H54 (cell line): ENCODE data around the gene NFKBIL1.
"Not testable (repeated sequence)": the region's sequence is repeated elsewhere in the genome, so short reads cannot be mapped to it uniquely, and the experiment has no call there.

ENCODE experiments used
- DNase-seq: peaks from one replicate; pipeline ENCODE4 v3.0.0; 2011; ENCODE audit warnings: low spot score, mixed read lengths; ENCODE audit not compliant: insufficient read length
- FAIRE-seq: peaks from 3 replicates; lab custom pipeline; 2011; peaks lifted over from hg19 to GRCh38; lab: Jason Lieb, UNC
- POLR2A ChIP-seq: IDR thresholded peaks from 2 replicates; pipeline ENCODE4 v1.6.1; 2011; ENCODE audit warnings: low read depth, mild to moderate bottlenecking, low read length

NFKBIL1 gene

GRCh38 chr6:31541658-31542521, 5.5 kb upstream of the NFKBIL1 start, which contains the start of gene DDX39B:
TSS of gene DDX39B (minus strand) at chr6:31542003. CDS start at chr6:31540532, 1,471 bp downstream.
- FAIRE-seq (peak; percentile 6), DNase-seq (peak; percentile 81)
- TF ChIP-seq POLR2A: peak; percentile 80

DNA sequence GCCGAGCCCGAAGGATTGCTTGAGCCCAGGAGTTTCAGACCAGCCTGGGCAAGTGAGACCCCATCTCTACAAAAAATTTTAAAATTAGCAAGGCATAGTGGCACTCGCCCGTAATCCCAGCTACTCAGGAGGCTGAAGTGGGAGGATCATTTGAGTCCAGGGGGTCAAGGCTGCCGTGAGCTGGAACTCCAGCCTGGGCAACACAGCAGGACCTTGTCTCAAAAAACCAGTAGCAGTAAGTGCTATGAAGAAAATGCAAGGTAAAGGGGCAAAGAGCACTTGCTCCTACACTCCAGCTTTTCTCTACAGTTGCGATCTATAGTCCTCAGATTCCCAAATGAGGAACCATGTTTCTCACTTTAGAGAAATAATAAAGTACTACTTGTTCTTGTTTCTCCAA, 3.8 kb upstream of the NFKBIL1 start:
- TF ChIP-seq POLR2A: no peak
- DNase-seq (no peak), FAIRE-seq (no peak)

DNA sequence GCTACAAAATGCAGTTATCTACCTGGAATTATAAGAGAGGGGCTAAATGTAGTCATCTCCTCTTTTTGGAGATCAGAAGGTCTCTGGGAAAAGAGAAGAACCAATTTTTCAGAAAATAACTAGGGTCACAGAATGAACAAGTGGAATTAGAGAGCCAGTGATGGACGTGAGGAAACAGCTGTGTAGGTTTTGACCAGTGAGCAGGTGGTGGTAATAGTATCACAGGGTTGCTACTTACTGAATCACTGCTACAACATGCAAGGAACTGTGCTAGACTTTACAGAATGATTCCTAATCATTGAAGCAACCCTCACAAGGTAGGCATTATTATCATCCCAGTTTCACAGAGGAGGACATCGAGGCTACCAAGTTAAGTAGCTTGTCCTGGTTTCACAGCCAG, 2.7 kb upstream of the NFKBIL1 start:
- DNase-seq: no peak
- TF ChIP-seq POLR2A: no peak
- no peak for FAIRE-seq

DNA sequence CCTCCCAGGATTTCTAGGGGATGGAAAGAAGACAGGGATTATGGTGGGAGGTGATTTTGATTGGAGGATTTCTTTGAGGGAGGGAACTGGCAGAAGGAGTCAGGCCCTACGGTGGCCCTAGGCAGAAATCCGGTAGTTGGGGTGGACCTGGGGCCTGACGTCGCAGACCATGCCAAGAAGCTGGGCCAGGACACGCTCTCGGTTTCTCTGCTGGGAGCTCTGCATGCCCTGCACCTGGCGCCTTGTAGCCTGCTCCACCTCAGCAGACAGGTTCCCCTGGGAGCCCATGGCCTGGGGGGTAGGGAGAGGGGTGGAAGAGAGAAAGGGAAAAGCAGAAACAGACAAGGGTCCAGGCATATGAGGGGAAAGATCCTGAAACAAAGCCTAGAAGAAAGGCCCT, 2.1 kb upstream of the NFKBIL1 start:
- no peak for TF ChIP-seq POLR2A
- FAIRE-seq: no peak

DNA sequence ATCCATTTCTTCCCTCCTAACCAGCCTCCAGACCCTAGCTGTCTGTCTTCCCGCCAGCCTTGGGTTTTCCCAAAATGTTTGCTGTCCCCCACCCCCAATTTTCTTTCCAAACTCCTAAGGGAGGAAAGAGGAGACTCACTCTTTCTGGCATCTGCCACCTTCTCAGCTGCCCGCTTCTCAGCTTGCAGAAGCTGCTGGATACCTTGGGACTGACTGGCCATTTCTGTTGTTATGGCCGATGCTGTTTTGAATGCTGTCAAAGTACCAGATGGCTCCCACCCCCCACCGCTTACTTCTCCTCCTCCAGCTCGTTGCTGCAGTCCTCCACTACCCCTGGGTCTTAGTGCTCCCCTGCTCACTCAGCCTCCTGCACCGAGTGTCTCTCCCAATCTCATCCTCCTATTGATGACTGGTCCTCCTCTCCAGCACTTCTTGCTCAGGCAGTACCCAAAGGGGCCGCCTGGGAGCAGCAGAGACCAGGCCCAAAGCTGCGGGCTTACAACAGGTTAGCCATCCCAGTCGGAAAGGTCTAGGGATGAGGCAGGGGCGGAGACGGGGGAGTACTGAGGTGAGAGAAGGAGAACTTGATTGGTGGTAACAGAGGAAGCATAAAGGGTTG, 960 bp upstream of the NFKBIL1 start, which contains the start of gene ATP6V1G2:
TSS of gene ATP6V1G2 (minus strand) at position 270 of the 619 bp plus-strand sequence. CDS start at position 221, 49 bp downstream.
- no peak for TF ChIP-seq POLR2A
- FAIRE-seq (no peak), DNase-seq (peak; percentile 69)

More for the DNA sequence above, 2.1 kb upstream of the NFKBIL1 start:
- DNase-seq: no peak

DNA sequence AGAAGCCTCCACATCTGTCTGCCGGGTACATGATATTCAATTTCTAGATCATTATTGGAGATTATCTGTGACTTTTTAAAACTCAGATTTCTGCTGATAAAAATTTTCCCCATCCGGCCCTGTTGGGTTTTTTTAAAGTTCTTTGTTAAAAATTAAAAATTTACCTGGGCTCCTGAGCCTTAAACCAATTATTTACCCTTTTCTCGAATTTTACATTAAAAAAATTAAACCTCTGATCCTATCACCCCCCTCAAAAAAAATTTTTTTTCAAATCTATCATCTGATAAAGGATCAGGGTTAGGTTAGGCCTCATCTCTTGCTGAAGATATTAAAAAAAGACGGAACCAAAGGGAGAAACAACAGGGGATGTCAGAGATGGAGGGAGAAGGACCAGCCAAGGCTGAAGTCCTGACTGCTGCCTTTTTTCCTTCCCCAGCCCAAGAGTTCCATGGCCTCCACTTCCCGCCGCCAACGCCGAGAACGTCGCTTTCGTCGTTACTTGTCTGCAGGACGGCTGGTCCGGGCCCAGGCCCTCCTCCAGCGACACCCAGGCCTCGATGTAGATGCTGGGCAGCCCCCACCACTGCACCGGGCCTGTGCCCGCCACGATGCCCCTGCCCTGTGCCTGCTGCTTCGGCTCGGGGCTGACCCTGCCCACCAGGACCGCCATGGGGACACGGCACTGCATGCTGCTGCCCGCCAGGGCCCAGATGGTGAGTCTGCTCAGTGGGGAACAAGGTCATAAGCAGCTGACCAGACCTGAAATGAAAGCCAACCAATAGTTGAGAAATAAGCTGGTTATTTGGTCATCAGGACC, 527 bp downstream of the NFKBIL1 start:
- TF ChIP-seq POLR2A: no peak
- FAIRE-seq: no peak
- DNase-seq: no peak

DNA sequence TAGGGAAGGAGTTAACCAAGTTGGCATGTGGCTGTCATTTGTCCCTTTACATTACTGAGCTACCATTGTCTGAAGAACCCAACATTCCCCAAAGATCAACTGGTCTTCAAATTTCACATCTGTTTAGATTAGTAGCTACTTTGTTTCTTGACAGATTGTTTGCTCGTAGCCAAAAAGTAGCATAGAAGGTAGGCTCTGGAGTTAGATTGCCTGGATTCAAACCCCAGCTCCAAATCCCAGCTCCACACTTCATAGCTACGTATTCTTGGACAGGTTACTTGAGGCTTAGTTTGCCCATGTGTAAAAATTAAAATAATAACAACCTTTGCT, 1.1 kb downstream of the NFKBIL1 start:
- TF ChIP-seq POLR2A: no peak
- no peak for DNase-seq
- no peak for FAIRE-seq

DNA sequence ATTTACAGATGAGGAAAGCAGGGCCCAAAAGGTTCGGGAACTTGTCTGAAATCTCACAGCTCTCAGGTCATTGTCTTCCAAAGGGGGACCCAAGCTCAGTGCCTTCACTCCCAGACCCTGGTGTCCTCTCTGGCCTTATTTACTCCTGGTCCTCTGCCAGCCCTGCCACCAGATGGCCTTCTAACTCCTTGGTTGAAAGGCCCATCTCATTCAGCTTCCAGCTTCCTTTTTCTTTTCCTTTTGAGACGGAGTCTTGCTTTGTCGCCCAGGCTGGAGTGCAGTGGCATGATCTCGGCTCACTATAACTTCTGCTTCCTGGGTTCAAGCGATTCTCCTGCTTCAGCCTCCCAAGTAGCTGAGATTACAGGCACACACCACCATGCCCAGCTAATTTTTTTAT, 4.0 kb downstream of the NFKBIL1 start:
- not testable (repeated sequence) for DNase-seq, FAIRE-seq

DNA sequence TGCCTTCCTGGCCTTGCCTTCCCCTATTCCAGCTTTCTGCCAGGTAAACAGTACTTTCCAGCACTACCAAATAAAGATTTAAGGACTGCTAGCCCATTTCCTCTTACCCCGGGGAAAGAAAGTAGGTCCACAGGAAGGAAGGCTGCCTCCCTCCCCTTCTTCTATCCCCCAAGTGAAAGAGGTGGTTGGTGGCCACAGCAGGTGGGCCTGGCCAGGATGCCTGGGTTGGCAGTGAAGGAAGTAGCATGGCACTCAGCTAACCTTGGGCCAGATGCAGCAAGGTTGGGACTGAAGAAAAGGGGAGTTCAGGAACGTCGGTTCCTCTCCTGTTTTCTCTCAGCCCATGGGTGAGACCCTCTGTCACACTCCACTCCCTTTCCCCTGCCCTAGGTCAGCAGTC, 8.9 kb downstream of the NFKBIL1 start:
- TF ChIP-seq POLR2A: no peak
- FAIRE-seq (no peak), DNase-seq (no peak)

DNA sequence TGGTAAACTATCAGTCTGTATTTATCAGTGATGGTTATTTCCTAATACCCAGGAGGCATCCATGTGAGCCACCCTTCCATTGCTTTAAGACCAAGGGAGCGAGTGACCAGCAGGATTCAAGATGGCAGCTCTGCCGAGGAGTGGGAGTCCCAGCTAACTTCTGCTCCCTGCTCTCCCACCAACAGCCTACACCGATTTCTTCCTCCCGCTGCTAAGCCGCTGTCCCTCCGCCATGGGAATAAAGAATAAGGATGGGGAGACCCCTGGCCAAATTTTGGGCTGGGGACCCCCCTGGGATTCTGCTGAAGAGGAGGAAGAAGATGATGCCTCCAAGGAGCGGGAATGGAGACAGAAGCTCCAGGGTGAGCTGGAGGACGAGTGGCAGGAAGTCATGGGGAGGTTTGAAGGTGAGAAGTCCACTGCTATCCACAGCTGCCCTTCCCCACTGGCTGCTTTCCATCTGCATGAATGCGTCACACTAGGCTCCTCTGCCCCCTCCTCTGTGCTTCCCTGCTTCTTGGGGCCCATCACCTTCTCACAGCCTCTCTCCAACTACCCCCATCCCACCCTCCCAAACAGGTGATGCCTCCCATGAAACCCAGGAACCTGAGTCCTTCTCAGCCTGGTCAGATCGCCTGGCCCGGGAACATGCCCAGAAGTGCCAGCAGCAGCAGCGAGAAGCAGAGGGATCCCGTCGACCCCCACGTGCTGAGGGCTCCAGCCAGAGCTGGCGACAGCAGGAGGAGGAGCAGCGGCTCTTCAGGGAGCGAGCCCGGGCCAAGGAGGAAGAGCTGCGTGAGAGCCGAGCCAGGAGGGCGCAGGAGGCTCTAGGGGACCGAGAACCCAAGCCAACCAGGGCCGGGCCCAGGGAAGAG, 10.3 kb downstream of the NFKBIL1 start:
- FAIRE-seq (no peak), DNase-seq (no peak)
- no peak for TF ChIP-seq POLR2A

- no peak for DNase-seq
These were observed 10.9 kb downstream of the NFKBIL1 start for GRCh38 chr6:31558318-31558625.

DNA sequence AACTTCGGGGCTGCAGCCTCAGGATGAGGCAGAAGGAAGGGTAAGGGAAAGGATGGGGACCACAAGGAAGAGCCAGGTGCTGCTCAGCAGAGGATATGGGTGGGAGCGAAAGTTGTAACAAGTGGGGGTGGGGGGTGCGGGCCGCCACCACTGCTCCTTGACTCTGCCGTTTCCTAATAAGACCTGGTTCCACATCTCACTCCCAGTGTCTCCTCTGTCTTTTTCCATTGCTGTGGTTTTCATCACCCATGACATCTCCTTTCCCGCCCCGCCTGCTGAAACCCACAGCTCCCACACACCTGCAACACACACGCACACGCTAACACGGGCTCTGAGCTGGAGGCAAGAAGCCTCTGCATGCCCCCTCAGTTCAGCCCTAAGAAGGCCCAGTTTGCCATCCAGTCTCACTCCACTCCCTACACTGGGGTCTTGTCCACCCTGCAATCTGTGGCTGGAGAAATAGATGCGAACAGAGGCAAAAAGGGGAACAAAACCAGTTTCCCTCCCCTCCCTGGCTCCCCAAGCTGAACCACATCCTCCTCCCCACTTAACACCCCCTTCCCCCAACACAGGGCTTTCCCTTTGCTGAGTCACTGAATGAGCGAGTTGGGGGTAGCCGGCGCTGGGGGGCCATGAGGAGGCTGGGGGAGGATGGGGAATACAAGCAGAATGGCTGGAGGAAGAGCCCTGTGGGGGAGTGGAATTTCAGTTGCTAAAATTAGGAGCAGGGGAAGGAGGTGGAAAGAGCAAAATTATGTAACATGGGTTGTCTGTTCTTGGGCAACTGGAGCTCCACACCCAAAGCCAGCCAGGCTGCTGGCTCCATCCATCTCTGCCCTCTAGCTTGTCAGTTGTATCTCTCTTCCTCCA, 11.5 kb downstream of the NFKBIL1 start:
- TF ChIP-seq POLR2A: no peak
- DNase-seq: no peak
- FAIRE-seq: no peak

More at GRCh38 chr6:31558318-31558625, 10.9 kb downstream of the NFKBIL1 start:
- no peak for FAIRE-seq
- no peak for TF ChIP-seq POLR2A
